Epithelial cell of esophagus (primary cell): ENCODE results near the gene BCL6.

Experiments used
- DNase-seq: peaks from one replicate; pipeline ENCODE4 v3.0.0; 2010; ENCODE audit warnings: low read depth
- H3K4me3 ChIP-seq: 2 replicates; pipeline ENCODE4 v1.5.1; 2011; ENCODE audit warnings: mild to moderate bottlenecking, low read length, control low read depth
- TF ChIP-seq, protein P1 (sequence below): IDR thresholded peaks from 2 replicates; pipeline ENCODE4 v1.5.1; 2011; ENCODE audit warnings: low read depth, mild to moderate bottlenecking, low read length, control low read depth, inconsistent platforms; ENCODE audit not compliant: insufficient read depth; ENCODE audit errors: missing control alignments

BCL6 gene

GRCh38 chr3:187773233-187774184 lies 28.2 kb upstream of the BCL6 start:
- TF ChIP-seq, protein P1, sequence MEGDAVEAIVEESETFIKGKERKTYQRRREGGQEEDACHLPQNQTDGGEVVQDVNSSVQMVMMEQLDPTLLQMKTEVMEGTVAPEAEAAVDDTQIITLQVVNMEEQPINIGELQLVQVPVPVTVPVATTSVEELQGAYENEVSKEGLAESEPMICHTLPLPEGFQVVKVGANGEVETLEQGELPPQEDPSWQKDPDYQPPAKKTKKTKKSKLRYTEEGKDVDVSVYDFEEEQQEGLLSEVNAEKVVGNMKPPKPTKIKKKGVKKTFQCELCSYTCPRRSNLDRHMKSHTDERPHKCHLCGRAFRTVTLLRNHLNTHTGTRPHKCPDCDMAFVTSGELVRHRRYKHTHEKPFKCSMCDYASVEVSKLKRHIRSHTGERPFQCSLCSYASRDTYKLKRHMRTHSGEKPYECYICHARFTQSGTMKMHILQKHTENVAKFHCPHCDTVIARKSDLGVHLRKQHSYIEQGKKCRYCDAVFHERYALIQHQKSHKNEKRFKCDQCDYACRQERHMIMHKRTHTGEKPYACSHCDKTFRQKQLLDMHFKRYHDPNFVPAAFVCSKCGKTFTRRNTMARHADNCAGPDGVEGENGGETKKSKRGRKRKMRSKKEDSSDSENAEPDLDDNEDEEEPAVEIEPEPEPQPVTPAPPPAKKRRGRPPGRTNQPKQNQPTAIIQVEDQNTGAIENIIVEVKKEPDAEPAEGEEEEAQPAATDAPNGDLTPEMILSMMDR, result no peak
- H3K4me3 ChIP-seq, result no peak overlapping the region
- peak; percentile 49 for DNase-seq

DNA sequence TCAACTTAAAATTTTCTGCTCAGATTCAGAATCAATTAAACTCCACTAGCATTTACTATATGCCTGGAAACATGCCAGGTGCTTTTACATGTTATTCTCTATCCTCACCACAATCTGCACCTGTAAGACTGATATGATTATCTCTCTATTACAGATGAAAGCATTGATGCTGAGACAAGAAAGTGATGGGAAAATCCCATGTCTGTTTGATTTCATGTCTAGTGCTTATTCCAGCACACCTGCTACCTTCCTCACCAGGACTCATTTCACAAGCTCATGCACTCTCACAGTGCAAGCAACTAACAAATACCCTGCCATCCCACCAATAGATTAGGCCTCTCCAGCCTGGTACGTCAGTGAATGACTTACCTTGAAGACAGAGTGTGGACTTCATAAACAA lies 25.0 kb upstream of the BCL6 start:
- TF ChIP-seq, protein P1, result no peak
- H3K4me3 ChIP-seq, result no peak overlapping the region
- DNase-seq, result no peak

- DNase-seq, result no peak
- TF ChIP-seq, protein P1, result no peak
- no peak overlapping the region for H3K4me3 ChIP-seq
Observed at GRCh38 chr3:187769771-187770170, 24.5 kb upstream of the BCL6 start.

GRCh38 chr3:187767266-187768012 lies 22.2 kb upstream of the BCL6 start:
- peak; percentile 89 for DNase-seq
- no peak overlapping the region for H3K4me3 ChIP-seq
- TF ChIP-seq, protein P1, result no peak

- DNase-seq, result no peak
- H3K4me3 ChIP-seq, result no peak overlapping the region
- TF ChIP-seq, protein P1, result no peak
Observed at GRCh38 chr3:187765342-187765741, 20.1 kb upstream of the BCL6 start.

- TF ChIP-seq, protein P1, result no peak
- H3K4me3 ChIP-seq, result no peak overlapping the region
- peak; percentile 75 for DNase-seq
Observed at GRCh38 chr3:187763850-187764648, 18.8 kb upstream of the BCL6 start.
